DOHH2 (cell line): ENCODE results near the gene ZNF648.

Experiments
- H3F3A ChIP-seq: fragments of 200-600 bp; sonication (generic), shearing (Covaris generic); 2 replicates; pipeline ENCODE4 v1.6.0; 2016; ENCODE audit warnings: antibody characterized with exemption, mild to moderate bottlenecking; ENCODE audit not compliant: control insufficient read depth, insufficient read depth
- H3K27ac ChIP-seq: fragments of 200-600 bp; sonication (generic); 2 replicates; pipeline ENCODE4 v1.5.1; 2014; ENCODE audit warnings: low read depth, mild to moderate bottlenecking, low read length, moderate library complexity
- H3K27me3 ChIP-seq: fragments of 200-600 bp; sonication (generic); 2 replicates; pipeline ENCODE4 v1.6.1; 2014; ENCODE audit warnings: mild to moderate bottlenecking, low read length, mixed read lengths; ENCODE audit not compliant: control insufficient read depth
- H3K36me3 ChIP-seq: fragments of 200-600 bp; sonication (generic); 2 replicates; pipeline ENCODE4 v1.6.1; 2014; ENCODE audit warnings: mild to moderate bottlenecking, low read length, moderate library complexity, mixed read lengths; ENCODE audit not compliant: control insufficient read depth
- H3K4me1 ChIP-seq: fragments of 200-600 bp; sonication (generic); 2 replicates; pipeline ENCODE4 v1.6.1; 2014; ENCODE audit warnings: mild to moderate bottlenecking, low read length, mixed read lengths; ENCODE audit not compliant: control insufficient read depth
- H3K4me2 ChIP-seq: fragments of 200-600 bp; sonication (generic); 2 replicates; pipeline ENCODE4 v1.6.0; 2014; ENCODE audit warnings: mild to moderate bottlenecking, low read length, moderate library complexity
- H3K4me3 ChIP-seq: fragments of 200-600 bp; sonication (generic); 2 replicates; pipeline ENCODE4 v1.5.1; 2014; ENCODE audit warnings: mild to moderate bottlenecking, low read length, mixed read lengths
- H3K79me2 ChIP-seq: fragments of 200-600 bp; sonication (generic); 2 replicates; pipeline ENCODE4 v1.6.1; 2014; ENCODE audit warnings: mild to moderate bottlenecking, low read length, mixed read lengths; ENCODE audit not compliant: control insufficient read depth
- H3K9me2 ChIP-seq: fragments of 200-600 bp; sonication (generic); replicated peaks from 2 replicates; pipeline ENCODE4 v1.6.1; 2014; ENCODE audit warnings: mild to moderate bottlenecking, low read length, mixed read lengths; ENCODE audit not compliant: control insufficient read depth
- H3K9me3 ChIP-seq: fragments of 200-600 bp; sonication (generic); 2 replicates; pipeline ENCODE4 v1.6.1; 2014; ENCODE audit warnings: antibody characterized with exemption, low read length, mixed read lengths; ENCODE audit not compliant: control insufficient read depth, insufficient read depth
- H4K20me1 ChIP-seq: fragments of 200-600 bp; sonication (generic); 2 replicates; pipeline ENCODE4 v1.6.0; 2014; ENCODE audit warnings: low read depth, mild to moderate bottlenecking, antibody characterized with exemption, low read length, moderate library complexity; ENCODE audit not compliant: control insufficient read depth, insufficient read depth
- EZH2phosphoT487 ChIP-seq: fragments of 200-600 bp; sonication (generic); IDR thresholded peaks from 2 replicates; pipeline ENCODE4 v1.6.1; 2017; ENCODE audit warnings: borderline replicate concordance, mild to moderate bottlenecking, antibody characterized with exemption, low read length, moderate library complexity, mixed read lengths
- TF ChIP-seq, protein P1 (sequence below): fragments of 200-600 bp; sonication (generic); IDR thresholded peaks from one replicate; pipeline ENCODE4 v1.5.1; 2014; ENCODE audit warnings: antibody characterized with exemption, mild to moderate bottlenecking, low read depth, low read length; ENCODE audit not compliant: poor library complexity, severe bottlenecking

Gene ZNF648, protein sequence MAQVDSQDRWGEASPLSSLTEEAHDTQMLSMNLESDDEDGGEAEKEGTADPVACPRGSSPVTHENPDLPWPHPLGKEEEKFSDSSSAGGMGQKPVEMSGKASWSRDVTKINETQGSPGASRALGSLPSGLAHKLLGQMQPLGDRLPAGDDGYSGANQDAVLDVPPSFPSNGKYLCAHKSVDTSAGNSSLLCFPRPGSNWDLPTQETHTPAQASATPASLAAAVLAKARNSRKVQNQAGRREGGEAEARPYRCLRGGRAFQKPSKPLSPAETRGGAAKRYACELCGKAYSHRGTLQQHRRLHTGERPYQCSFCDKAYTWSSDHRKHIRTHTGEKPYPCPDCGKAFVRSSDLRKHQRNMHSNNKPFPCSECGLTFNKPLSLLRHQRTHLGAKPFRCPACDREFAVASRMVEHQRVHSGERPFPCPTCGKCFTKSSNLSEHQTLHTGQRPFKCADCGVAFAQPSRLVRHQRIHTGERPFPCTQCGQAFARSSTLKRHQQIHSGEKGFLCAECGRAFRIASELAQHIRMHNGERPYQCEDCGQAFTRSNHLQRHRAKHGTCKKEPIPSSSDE

GRCh38 chr1:182061594-182061993, at the start of gene ZNF648:
Gene ZNF648 (minus strand): TSS chr1:182061712. CDS start chr1:182058010, 3,702 bp downstream.
- Histone ChIP-seq H3K36me3 (no peaks in the 10 kb centered on the region), H3K4me2 (no peak within 1 kb of the TSS), H3K27ac (no peak within 1 kb of the TSS)

GRCh38 chr1:182110635-182111034, 49.1 kb upstream of the ZNF648 start:
- Histone ChIP-seq H3K4me3 (no peak overlapping the region), H3K9me2 (no peaks in the 10 kb centered on the region), H3K36me3 (no peaks in the 10 kb centered on the region), H3F3A (no peaks in the 10 kb centered on the region), H3K9me3 (no peaks in the 10 kb centered on the region), H3K4me1 (no peaks in the 10 kb centered on the region), H4K20me1 (no peaks in the 10 kb centered on the region), H3K4me2 (no peak overlapping the region), H3K79me2 (no peaks in the 10 kb centered on the region), H3K27me3 (0 out of 2 replicates have a peak, but pooled peaks cover 3% of the 10 kb centered on the region), H3K27ac (no peak overlapping the region)
- TF ChIP-seq, protein P1, sequence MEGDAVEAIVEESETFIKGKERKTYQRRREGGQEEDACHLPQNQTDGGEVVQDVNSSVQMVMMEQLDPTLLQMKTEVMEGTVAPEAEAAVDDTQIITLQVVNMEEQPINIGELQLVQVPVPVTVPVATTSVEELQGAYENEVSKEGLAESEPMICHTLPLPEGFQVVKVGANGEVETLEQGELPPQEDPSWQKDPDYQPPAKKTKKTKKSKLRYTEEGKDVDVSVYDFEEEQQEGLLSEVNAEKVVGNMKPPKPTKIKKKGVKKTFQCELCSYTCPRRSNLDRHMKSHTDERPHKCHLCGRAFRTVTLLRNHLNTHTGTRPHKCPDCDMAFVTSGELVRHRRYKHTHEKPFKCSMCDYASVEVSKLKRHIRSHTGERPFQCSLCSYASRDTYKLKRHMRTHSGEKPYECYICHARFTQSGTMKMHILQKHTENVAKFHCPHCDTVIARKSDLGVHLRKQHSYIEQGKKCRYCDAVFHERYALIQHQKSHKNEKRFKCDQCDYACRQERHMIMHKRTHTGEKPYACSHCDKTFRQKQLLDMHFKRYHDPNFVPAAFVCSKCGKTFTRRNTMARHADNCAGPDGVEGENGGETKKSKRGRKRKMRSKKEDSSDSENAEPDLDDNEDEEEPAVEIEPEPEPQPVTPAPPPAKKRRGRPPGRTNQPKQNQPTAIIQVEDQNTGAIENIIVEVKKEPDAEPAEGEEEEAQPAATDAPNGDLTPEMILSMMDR = no peak
- no peak for TF ChIP-seq EZH2phosphoT487

More at GRCh38 chr1:182061594-182061993, at the start of gene ZNF648:
- no peak within 1 kb of the TSS for H3K4me3 ChIP-seq
- no peak for TF ChIP-seq EZH2phosphoT487
- TF ChIP-seq, protein P1 = no peak
- H3K4me1 ChIP-seq = no peaks in the 10 kb centered on the region
- H4K20me1 ChIP-seq = no peaks in the 10 kb centered on the region
- H3K9me2 ChIP-seq = no peaks in the 10 kb centered on the region
- no peaks in the 10 kb centered on the region for H3K9me3 ChIP-seq
- H3K27me3 ChIP-seq = no peaks in the 10 kb centered on the region
- H3F3A ChIP-seq = no peaks in the 10 kb centered on the region
- no peaks in the 10 kb centered on the region for H3K79me2 ChIP-seq

DNA sequence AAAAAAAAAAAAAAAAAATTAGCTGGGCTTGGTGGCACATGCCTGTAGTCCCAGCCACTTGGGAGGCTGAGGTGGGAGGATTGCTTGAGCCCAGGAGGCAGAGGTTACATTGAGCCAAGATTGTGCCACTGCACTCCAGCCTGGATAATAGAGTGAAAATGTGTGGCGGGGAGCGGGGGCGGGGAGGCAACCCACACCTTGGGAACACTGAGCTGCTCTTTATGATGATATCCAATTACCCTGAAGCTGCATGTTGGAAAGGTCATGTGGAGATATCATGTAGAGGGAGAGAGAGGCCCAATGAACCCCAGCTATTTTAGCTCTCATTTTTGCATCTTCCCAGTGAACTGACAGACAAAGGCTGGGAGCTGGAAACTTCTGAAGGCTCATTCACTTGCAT, 48.3 kb upstream of the ZNF648 start:
- Histone ChIP-seq H3K4me1 (no peaks in the 10 kb centered on the region), H3K4me2 (no peak overlapping the region), H3K4me3 (no peak overlapping the region), H3K27ac (no peak overlapping the region), H3K27me3 (0 out of 2 replicates have a peak, but pooled peaks cover 3% of the 10 kb centered on the region), H3K9me2 (no peaks in the 10 kb centered on the region), H3K9me3 (no peaks in the 10 kb centered on the region), H4K20me1 (no peaks in the 10 kb centered on the region), H3F3A (no peaks in the 10 kb centered on the region), H3K79me2 (no peaks in the 10 kb centered on the region), H3K36me3 (no peaks in the 10 kb centered on the region)
- no peak for TF ChIP-seq EZH2phosphoT487
- TF ChIP-seq, protein P1 = no peak
